HepG2 (cell line): Measurements from ENCODE around the gene TTC28. TPM values are rescaled to one million over a fixed set of nuclear protein-coding genes. Genes with fewer than 3 reads are reported as not detected.

Experiments
- CENPT ChIP-seq: sonication (generic); formaldehyde crosslinking; IDR thresholded peaks from 2 replicates; pipeline ENCODE4 v1.8.0; 2022; ENCODE audit warnings: low read depth, mild to moderate bottlenecking, moderate library complexity, missing genetic modification reagents
- EED ChIP-seq: sonication (generic); formaldehyde crosslinking; IDR thresholded peaks from 2 replicates; pipeline ENCODE4 v1.5.0; 2020; ENCODE audit warnings: mild to moderate bottlenecking, missing genetic modification reagents
- FOXP1 ChIP-seq, 2 experiments: fragments of 450-650 bp in 1 of 2; IDR thresholded peaks; 2 replicates each; pipeline ENCODE4 v1.6.1; 2017 to 2018; ENCODE audit warnings: antibody characterized with exemption in 1 of 2
- HDAC1 ChIP-seq: sonication (generic); formaldehyde crosslinking; IDR thresholded peaks from 2 replicates; pipeline ENCODE4 v1.5.1; 2020; ENCODE audit warnings: mild to moderate bottlenecking, missing genetic modification reagents
- HNRNPL ChIP-seq: fragments of 200-400 bp; formaldehyde crosslinking; IDR thresholded peaks from 2 replicates; pipeline ENCODE4 v1.6.1; 2017; ENCODE audit warnings: mild to moderate bottlenecking, low read depth, low read length
- MEIS1 ChIP-seq: sonication (generic); formaldehyde crosslinking; IDR thresholded peaks from 2 replicates; pipeline ENCODE4 v1.9.0; 2021; ENCODE audit warnings: mild to moderate bottlenecking, missing genetic modification reagents, moderate library complexity, borderline replicate concordance
- NFE2L2 ChIP-seq: fragments of 150-350 bp; IDR thresholded peaks from 2 replicates; pipeline ENCODE4 v1.6.1; 2014; ENCODE audit warnings: low read length
- RBM22 ChIP-seq: fragments of 200-400 bp; formaldehyde crosslinking; optimal IDR thresholded peaks from 2 replicates; pipeline ENCODE3; 2017; ENCODE audit warnings: mild to moderate bottlenecking, low read length, moderate library complexity
- TBX2 ChIP-seq: sonication (generic); formaldehyde crosslinking; IDR thresholded peaks from 2 replicates; pipeline ENCODE4 v1.5.0; 2020; ENCODE audit warnings: missing genetic modification reagents, mild to moderate bottlenecking, borderline replicate concordance
- ZC3H13 ChIP-seq: sonication (generic); formaldehyde crosslinking; IDR thresholded peaks from 2 replicates; pipeline ENCODE4 v1.8.1; 2023; ENCODE audit warnings: mild to moderate bottlenecking, missing genetic modification reagents, moderate library complexity
- ZNF260 ChIP-seq: sonication (generic); formaldehyde crosslinking; IDR thresholded peaks from 2 replicates; pipeline ENCODE4 v1.4.0; 2020; ENCODE audit warnings: missing genetic modification reagents, low read depth, mild to moderate bottlenecking, borderline replicate concordance
- ZNF264 ChIP-seq: sonication (generic); formaldehyde crosslinking; IDR thresholded peaks from 2 replicates; pipeline ENCODE4 v1.4.0; 2020; ENCODE audit warnings: missing genetic modification reagents
- ZNF503 ChIP-seq: sonication (generic); formaldehyde crosslinking; IDR thresholded peaks from 2 replicates; pipeline ENCODE4 v1.4.0; 2020; ENCODE audit warnings: missing genetic modification reagents
- ZNF724P ChIP-seq: sonication (generic); formaldehyde crosslinking; IDR thresholded peaks from 2 replicates; pipeline ENCODE4 v1.8.0; 2022; ENCODE audit warnings: missing genetic modification reagents, borderline replicate concordance
- ZUFSP ChIP-seq: sonication (generic); formaldehyde crosslinking; IDR thresholded peaks from 2 replicates; pipeline ENCODE4 v1.9.0; 2021; ENCODE audit warnings: missing genetic modification reagents, mild to moderate bottlenecking, borderline replicate concordance
- polyA plus RNA-seq, 8 experiments: library from polyadenylated mRNA; depleted of rRNA in 3 of 8; stranded (reverse) in 7 of 8; unstranded in 1 of 8; fragments of >200 nt; fragmentation: Illumina TruSeq in 4 of 8; extraction: Trizol in 4 of 8; gene quantifications; 2 replicates each; pipeline versions ENCODE4 v1.2.1 to v1.2.3, GENCODE V29; 2011 to 2016; ENCODE audit warnings: low read depth in 4 of 8, missing spikeins in 1 of 8, mixed read lengths in 1 of 8; ENCODE audit not compliant: insufficient read depth in 1 of 8
- total RNA-seq, 5 experiments: library from RNA; depleted of rRNA; stranded (reverse); fragments of >200 nt; fragmentation: Illumina TruSeq; extraction: Trizol; gene quantifications; 2 replicates each; pipeline ENCODE4 v1.2.3, GENCODE V29; 2016; ENCODE audit warnings: low read depth in 1 of 5
- TF ChIP-seq, protein P1 (sequence below): sonication (generic); formaldehyde crosslinking; IDR thresholded peaks from 2 replicates; pipeline ENCODE4 v1.5.0; 2020; ENCODE audit warnings: mild to moderate bottlenecking, missing genetic modification reagents
- TF ChIP-seq, protein P2 (sequence below): sonication (generic); formaldehyde crosslinking; IDR thresholded peaks from 2 replicates; pipeline ENCODE4 v1.8.1; 2023; ENCODE audit warnings: mild to moderate bottlenecking, missing genetic modification reagents
- TF ChIP-seq, protein P3 (sequence below): sonication (generic); formaldehyde crosslinking; IDR thresholded peaks from 2 replicates; pipeline ENCODE4 v1.9.0; 2021; ENCODE audit warnings: missing genetic modification reagents, borderline replicate concordance

Gene TTC28
- total and polyA plus RNA-seq, 2 of the 13 experiments (the other 11 are each of a cell fraction or from before 2014, with no cell fraction given), result 4.2 to 13.1 TPM

- TF ChIP-seq RBM22 (no peak), HDAC1 (0 out of 2 replicates have a peak, but pooled peaks have one; percentile 25), ZUFSP (no peak), EED (CRISPR knock-in tag) (no peak), ZNF264 (CRISPR knock-in tag) (peak; percentile 54; the same call in 1 of the 2 replicates), FOXP1 (IDR thresholded peaks at IDR 0.05) (peak; percentile 73; the same call in 1 of the 2 replicates), FOXP1 (CRISPR knock-in tag; IDR thresholded peaks at IDR 0.05) (peak; percentile 86; the same call in 1 of the 2 replicates), ZC3H13 (CRISPR knock-in tag) (no peak), ZNF260 (CRISPR knock-in tag) (no peak), NFE2L2 (no peak), ZNF724P (CRISPR knock-in tag) (no peak), ZNF503 (CRISPR knock-in tag) (no peak), MEIS1 (CRISPR knock-in tag) (no peak), HNRNPL (no peak), TBX2 (CRISPR knock-in tag) (peak; percentile 89), CENPT (CRISPR knock-in tag) (no peak)
- TF ChIP-seq, protein P1, sequence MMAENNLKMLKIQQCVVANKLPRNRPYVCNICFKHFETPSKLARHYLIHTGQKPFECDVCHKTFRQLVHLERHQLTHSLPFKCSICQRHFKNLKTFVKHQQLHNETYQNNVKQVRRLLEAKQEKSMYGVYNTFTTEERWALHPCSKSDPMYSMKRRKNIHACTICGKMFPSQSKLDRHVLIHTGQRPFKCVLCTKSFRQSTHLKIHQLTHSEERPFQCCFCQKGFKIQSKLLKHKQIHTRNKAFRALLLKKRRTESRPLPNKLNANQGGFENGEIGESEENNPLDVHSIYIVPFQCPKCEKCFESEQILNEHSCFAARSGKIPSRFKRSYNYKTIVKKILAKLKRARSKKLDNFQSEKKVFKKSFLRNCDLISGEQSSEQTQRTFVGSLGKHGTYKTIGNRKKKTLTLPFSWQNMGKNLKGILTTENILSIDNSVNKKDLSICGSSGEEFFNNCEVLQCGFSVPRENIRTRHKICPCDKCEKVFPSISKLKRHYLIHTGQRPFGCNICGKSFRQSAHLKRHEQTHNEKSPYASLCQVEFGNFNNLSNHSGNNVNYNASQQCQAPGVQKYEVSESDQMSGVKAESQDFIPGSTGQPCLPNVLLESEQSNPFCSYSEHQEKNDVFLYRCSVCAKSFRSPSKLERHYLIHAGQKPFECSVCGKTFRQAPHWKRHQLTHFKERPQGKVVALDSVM, result peak; percentile 99
- TF ChIP-seq, protein P2, sequence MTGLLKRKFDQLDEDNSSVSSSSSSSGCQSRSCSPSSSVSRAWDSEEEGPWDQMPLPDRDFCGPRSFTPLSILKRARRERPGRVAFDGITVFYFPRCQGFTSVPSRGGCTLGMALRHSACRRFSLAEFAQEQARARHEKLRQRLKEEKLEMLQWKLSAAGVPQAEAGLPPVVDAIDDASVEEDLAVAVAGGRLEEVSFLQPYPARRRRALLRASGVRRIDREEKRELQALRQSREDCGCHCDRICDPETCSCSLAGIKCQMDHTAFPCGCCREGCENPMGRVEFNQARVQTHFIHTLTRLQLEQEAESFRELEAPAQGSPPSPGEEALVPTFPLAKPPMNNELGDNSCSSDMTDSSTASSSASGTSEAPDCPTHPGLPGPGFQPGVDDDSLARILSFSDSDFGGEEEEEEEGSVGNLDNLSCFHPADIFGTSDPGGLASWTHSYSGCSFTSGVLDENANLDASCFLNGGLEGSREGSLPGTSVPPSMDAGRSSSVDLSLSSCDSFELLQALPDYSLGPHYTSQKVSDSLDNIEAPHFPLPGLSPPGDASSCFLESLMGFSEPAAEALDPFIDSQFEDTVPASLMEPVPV, result no peak
- TF ChIP-seq, protein P3, sequence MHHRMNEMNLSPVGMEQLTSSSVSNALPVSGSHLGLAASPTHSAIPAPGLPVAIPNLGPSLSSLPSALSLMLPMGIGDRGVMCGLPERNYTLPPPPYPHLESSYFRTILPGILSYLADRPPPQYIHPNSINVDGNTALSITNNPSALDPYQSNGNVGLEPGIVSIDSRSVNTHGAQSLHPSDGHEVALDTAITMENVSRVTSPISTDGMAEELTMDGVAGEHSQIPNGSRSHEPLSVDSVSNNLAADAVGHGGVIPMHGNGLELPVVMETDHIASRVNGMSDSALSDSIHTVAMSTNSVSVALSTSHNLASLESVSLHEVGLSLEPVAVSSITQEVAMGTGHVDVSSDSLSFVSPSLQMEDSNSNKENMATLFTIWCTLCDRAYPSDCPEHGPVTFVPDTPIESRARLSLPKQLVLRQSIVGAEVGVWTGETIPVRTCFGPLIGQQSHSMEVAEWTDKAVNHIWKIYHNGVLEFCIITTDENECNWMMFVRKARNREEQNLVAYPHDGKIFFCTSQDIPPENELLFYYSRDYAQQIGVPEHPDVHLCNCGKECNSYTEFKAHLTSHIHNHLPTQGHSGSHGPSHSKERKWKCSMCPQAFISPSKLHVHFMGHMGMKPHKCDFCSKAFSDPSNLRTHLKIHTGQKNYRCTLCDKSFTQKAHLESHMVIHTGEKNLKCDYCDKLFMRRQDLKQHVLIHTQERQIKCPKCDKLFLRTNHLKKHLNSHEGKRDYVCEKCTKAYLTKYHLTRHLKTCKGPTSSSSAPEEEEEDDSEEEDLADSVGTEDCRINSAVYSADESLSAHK, result no peak
These were observed 602.5 kb downstream of the TTC28 start (continued) for GRCh38 chr22:28077166-28077565.
